OCI-LY3 (cell line): Measurements from ENCODE around the gene PHACTR3.

Source experiments
- CTCF ChIP-seq: fragments of 200-600, 300-600 bp; sonication (generic); IDR thresholded peaks from 2 replicates; pipeline ENCODE4 v1.5.1; 2014; ENCODE audit warnings: antibody characterized with exemption, low read length, low read depth
- EZH2phosphoT487 ChIP-seq: fragments of 200-600 bp; shearing (Covaris generic); IDR thresholded peaks from 2 replicates; pipeline ENCODE4 v1.6.1; 2018; ENCODE audit warnings: antibody characterized with exemption, mixed run types, low read depth

- no peak for TF ChIP-seq CTCF
- TF ChIP-seq EZH2phosphoT487: no peak
Measured at GRCh38 chr20:59858425-59858824, 254.1 kb downstream of the PHACTR3 start.
